ENCODE data around the gene JADE1.

The JADE1 gene

GRCh38 chr4:128869776-128870509 is 60.4 kb downstream of the JADE1 start:
- no peak for DNase-seq (ENCODE audit: low read depth in 1 of 2, low spot score in 1 of 2)

- no peak for DNase-seq (ENCODE audit: low read depth in 1 of 2, low spot score in 1 of 2)
Observed at GRCh38 chr4:128871948-128872347, 62.4 kb downstream of the JADE1 start.

- DNase-seq (ENCODE audit: low read depth in 1 of 2, low spot score in 1 of 2) = no peak
Observed at GRCh38 chr4:128876200-128876599, 66.7 kb downstream of the JADE1 start.

- DNase-seq (ENCODE audit: low read depth in 1 of 2, low spot score in 1 of 2) = no peak
Observed at GRCh38 chr4:128877934-128878333, 68.4 kb downstream of the JADE1 start.

GRCh38 chr4:128879283-128879682 is 69.8 kb downstream of the JADE1 start:
- DNase-seq (ENCODE audit: low read depth in 1 of 2, low spot score in 1 of 2) = no peak

- no peak for DNase-seq (ENCODE audit: low read depth in 1 of 2, low spot score in 1 of 2)
Observed at GRCh38 chr4:128879971-128880370, 70.5 kb downstream of the JADE1 start.

GRCh38 chr4:128880662-128881061 is 71.2 kb downstream of the JADE1 start:
- no peak for DNase-seq (ENCODE audit: low read depth in 1 of 2, low spot score in 1 of 2)

GRCh38 chr4:128904821-128905220 is 95.3 kb downstream of the JADE1 start:
- DNase-seq (ENCODE audit: low read depth in 1 of 2, low spot score in 1 of 2) = no peak

- no peak for DNase-seq (ENCODE audit: low read depth in 1 of 2, low spot score in 1 of 2)
Observed at GRCh38 chr4:128906581-128906980, 97.1 kb downstream of the JADE1 start.

- DNase-seq (ENCODE audit: low read depth in 1 of 2, low spot score in 1 of 2) = no peak
Observed at GRCh38 chr4:128907981-128908380, 98.5 kb downstream of the JADE1 start.

- DNase-seq (ENCODE audit: low read depth in 1 of 2, low spot score in 1 of 2) = no peak
Observed at GRCh38 chr4:128908735-128909134, 99.2 kb downstream of the JADE1 start.

GRCh38 chr4:128913228-128913627 is 103.7 kb downstream of the JADE1 start:
- no peak for DNase-seq (ENCODE audit: low read depth in 1 of 2, low spot score in 1 of 2)

- no peak for DNase-seq (ENCODE audit: low read depth in 1 of 2, low spot score in 1 of 2)
Observed at GRCh38 chr4:128915544-128915943, 106.0 kb downstream of the JADE1 start.

- no peak for DNase-seq (ENCODE audit: low read depth in 1 of 2, low spot score in 1 of 2)
Observed at GRCh38 chr4:128916832-128917231, 107.3 kb downstream of the JADE1 start.

- DNase-seq (ENCODE audit: low read depth in 1 of 2, low spot score in 1 of 2) = no peak
Observed at GRCh38 chr4:128917781-128918180, 108.3 kb downstream of the JADE1 start.

- DNase-seq (ENCODE audit: low read depth in 1 of 2, low spot score in 1 of 2) = no peak
Observed at GRCh38 chr4:128921954-128922353, 112.5 kb downstream of the JADE1 start.

All from stimulated activated CD4-positive, alpha-beta T cell treated with anti-CD3 and anti-CD28 coated beads, Interleukin-15, amount 100 ng/mL, for 1 hour (primary cell).